Brain microvascular endothelial cell (primary cell): ENCODE data around the gene CDC7.
"Not testable (repeated sequence)": the region's sequence is repeated elsewhere in the genome, so short reads cannot be mapped to it uniquely, and the experiment has no call there.

Source experiments
- DNase-seq: peaks from one replicate; pipeline ENCODE4 v3.0.0-alpha.2; 2020
- H3K27ac ChIP-seq: fragments of 250-450 bp; sonication (Bioruptor Pico); 2 replicates; pipeline ENCODE4 v1.5.1; 2020; ENCODE audit warnings: mild to moderate bottlenecking, moderate library complexity
- H3K27me3 ChIP-seq: fragments of 250-450 bp; sonication (Bioruptor Pico); replicated peaks from 2 replicates; pipeline ENCODE4 v1.5.1; 2020; ENCODE audit warnings: mild to moderate bottlenecking
- H3K36me3 ChIP-seq: fragments of 250-450 bp; sonication (Bioruptor Pico); replicated peaks from 2 replicates; pipeline ENCODE4 v1.5.1; 2020; ENCODE audit warnings: mild to moderate bottlenecking
- H3K4me3 ChIP-seq: 2 replicates; pipeline ENCODE4 v1.5.1; 2011; ENCODE audit warnings: low read depth, mild to moderate bottlenecking, control low read depth, low read length, moderate library complexity
- in situ Hi-C: cut with HindIII; loops from 2 replicates; pipeline ENCODE4 v1.10.0; 2017; ENCODE audit warnings: low sequenced_read_pairs, low pct_ligation_motif_present
- TF ChIP-seq, protein P1 (sequence below): IDR thresholded peaks from 2 replicates; pipeline ENCODE4 v1.5.1; 2011; ENCODE audit warnings: low read depth, mild to moderate bottlenecking, moderate library complexity, low read length, control low read depth, inconsistent platforms; ENCODE audit errors: missing control alignments

Gene CDC7

DNA sequence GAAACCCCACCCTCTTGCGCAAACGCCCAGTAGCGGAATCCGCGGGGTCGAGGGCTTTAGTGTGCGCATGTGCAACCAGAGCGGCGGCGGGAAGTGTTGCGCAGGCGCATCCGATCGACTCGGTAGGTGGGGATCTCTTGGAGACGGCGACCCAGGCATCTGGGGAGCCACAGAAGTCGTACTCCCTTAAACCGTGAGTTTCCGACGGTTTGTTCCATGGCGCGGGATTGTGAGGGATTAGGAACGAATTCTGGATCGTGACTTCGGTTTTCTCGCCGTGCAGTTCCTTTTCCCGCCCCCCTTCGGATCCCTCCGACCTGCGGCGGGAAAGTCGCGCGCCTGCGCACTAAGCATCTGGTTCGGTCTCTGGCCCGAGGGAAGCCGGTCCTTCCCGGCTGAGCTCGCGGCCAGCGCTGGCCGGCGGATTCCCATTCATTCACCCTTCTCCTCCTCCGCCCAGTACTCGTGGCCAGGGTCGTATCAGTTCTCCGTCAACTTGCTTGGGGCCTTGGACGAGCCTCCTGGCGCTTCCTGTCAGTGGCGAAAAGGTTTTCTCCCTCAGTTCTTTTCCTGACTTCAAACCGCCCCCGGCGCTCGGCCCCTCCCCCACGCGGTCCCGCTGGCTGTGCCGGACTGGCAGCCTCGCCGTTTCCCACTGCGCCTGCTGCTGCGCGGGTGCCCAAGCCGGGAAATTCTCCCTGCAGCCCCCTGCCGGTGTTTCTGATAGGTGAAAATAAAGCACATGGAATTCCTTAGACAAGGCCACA, at the start of gene CDC7:
CDC7 (plus strand) TSS at position 96 of the 767 bp plus-strand sequence. CDS start 866 bp downstream, outside the sequence.
- TF ChIP-seq, protein P1, sequence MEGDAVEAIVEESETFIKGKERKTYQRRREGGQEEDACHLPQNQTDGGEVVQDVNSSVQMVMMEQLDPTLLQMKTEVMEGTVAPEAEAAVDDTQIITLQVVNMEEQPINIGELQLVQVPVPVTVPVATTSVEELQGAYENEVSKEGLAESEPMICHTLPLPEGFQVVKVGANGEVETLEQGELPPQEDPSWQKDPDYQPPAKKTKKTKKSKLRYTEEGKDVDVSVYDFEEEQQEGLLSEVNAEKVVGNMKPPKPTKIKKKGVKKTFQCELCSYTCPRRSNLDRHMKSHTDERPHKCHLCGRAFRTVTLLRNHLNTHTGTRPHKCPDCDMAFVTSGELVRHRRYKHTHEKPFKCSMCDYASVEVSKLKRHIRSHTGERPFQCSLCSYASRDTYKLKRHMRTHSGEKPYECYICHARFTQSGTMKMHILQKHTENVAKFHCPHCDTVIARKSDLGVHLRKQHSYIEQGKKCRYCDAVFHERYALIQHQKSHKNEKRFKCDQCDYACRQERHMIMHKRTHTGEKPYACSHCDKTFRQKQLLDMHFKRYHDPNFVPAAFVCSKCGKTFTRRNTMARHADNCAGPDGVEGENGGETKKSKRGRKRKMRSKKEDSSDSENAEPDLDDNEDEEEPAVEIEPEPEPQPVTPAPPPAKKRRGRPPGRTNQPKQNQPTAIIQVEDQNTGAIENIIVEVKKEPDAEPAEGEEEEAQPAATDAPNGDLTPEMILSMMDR = peak; percentile 51
- DNase-seq = peak; percentile 81
- Histone ChIP-seq H3K4me3 (peak within 1 kb of the TSS; percentile 83), H3K27me3 (no peaks in the 10 kb centered on the region), H3K27ac (peak within 1 kb of the TSS; percentile 84), H3K36me3 (no peaks in the 10 kb centered on the region)
- in situ Hi-C loops = no loop called here

DNA sequence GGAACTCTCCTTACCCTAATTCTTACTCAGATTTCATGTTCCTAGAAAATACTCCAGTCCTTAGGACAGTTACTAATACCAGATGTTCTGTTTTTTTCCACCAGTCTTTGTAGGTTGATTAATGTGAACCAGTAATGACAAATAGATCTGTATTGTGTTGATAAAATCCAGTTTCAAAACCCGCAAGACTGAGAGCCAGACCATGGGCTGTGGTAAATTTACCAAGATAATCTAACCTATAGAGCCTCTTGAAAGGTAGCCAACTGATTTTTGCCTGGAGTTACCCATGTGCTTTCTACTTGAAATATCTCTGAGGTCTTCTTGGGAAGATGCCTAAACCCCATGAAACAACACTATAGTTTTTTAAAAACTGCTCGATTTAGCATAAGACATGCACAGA, 46.5 kb upstream of the CDC7 start:
- no peak overlapping the region for H3K27ac ChIP-seq
- TF ChIP-seq, protein P1 = no peak
- no peaks in the 10 kb centered on the region for H3K36me3 ChIP-seq
- no peaks in the 10 kb centered on the region for H3K27me3 ChIP-seq
- in situ Hi-C loops = no loop called here
- H3K4me3 ChIP-seq = no peak overlapping the region
- no peak for DNase-seq

DNA sequence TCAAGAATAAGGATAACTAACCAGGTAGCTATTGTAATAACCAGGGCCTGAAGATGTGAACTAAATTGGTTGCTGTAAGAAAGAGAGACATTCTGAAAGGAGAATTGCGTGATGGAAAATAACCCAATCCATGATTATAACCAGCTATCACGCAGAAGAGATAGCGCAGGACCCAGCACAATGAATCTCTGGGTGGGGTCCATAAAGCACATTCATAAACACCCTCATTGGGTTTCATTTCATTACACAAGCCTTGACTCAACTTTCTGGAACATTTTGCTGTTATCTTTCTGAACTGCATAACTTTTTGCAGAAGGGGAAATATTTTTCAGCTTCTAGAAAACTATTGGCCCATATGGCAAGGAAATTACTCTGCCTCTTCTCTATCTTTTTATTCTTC, 45.3 kb upstream of the CDC7 start:
- TF ChIP-seq, protein P1 = no peak
- H3K4me3 ChIP-seq = no peak overlapping the region

DNA sequence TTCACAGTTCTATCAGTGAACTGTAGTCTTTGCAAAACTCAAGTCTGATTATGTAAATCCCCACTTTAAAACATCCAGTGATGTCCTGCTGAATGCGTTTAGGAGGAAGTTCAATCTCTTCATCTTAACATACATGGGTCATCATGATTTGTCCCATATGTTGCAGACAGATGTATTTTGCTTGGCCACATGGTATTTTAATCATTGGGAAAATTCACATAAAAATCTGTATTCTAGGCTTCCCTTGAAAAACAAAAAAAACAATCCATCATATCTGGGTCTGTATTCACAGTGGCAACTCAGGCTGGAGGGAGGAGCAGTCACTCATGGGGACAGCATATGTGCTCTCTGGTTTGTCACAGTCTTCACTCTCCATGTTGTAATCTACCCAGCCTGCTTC, 44.8 kb upstream of the CDC7 start:
- in situ Hi-C loops = no loop called here
- H3K27ac ChIP-seq = no peak overlapping the region

More for the DNA sequence above, 45.3 kb upstream of the CDC7 start:
- Histone ChIP-seq H3K27ac (no peak overlapping the region), H3K36me3 (no peaks in the 10 kb centered on the region), H3K27me3 (no peaks in the 10 kb centered on the region)
- DNase-seq = no peak
- in situ Hi-C loops = no loop called here

DNA sequence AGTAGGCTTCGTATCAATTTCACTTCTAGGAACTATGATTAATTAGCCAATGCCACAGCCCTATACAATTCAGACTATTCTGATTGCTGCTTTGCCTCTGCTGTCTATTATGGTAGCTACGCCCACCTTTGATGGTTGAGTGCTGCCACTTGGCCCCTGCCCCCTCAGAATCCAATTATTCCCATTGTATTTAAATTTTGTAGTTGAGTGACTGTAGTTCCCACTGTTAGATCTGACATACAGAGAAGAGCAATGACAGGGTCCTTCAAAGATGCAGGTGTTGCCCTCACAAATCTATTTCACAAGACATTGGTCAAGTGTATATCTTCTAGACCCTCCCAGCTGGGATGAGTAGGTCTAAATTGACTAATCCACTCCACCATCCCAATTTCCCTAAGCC, 35.3 kb upstream of the CDC7 start:
- H3K36me3 ChIP-seq, H3K27ac ChIP-seq, H3K4me3 ChIP-seq, H3K27me3 ChIP-seq, DNase-seq, in situ Hi-C loops: not testable (repeated sequence)

More for the DNA sequence above, 44.8 kb upstream of the CDC7 start:
- no peaks in the 10 kb centered on the region for H3K27me3 ChIP-seq
- no peak for DNase-seq
- TF ChIP-seq, protein P1 = no peak
- no peak overlapping the region for H3K4me3 ChIP-seq
- no peaks in the 10 kb centered on the region for H3K36me3 ChIP-seq

DNA sequence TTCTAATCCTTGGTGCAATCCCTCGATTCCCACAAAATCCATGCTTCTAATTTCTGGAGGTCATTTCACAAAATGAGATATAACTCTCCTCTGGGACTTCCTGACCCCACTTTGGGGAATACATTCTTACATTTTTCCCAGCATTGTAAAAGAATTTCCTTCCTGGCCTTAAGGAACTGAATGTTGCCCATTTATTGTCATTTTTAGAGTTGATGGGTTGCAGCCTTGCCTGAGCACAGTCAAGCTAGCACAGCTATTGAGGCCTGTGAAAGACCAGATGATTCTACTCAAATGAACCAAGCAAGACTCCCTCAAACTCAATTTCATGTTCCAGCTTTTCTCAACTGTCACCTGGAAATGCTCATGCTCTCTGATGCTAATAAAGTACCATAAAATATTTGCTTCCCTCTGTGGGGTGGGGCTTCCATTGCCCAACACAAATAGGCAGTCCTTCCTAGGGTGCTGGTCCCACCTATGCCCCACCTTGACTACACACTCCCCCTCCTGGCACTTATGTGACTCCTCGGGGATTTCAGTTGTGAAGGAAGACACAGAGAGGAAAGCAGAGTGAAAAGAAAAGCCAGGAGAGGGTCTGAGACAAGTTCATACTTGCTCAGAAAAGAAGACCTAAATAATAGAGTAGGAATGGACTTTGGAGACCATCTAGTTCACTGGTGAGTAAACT, 24.0 kb upstream of the CDC7 start:
- in situ Hi-C loops = no loop called here
- DNase-seq = no peak
- Histone ChIP-seq H3K4me3 (no peak overlapping the region), H3K27me3 (no peaks in the 10 kb centered on the region), H3K36me3 (no peaks in the 10 kb centered on the region), H3K27ac (no peak overlapping the region)
- TF ChIP-seq, protein P1 = no peak
